NCI-H1105 treated with DMSO at 0.1 percent for 48 hours (cell line): ENCODE data around the gene TNFAIP2.
"Not testable (repeated sequence)": the region's sequence is repeated elsewhere in the genome, so short reads cannot be mapped to it uniquely, and the experiment has no call there.

Experiments
- DNase-seq: peaks from one replicate; lab custom pipeline; 2025; lab: John Stamatoyannopoulos, UW

TNFAIP2 gene

GRCh38 chr14:103107455-103107854 lies 15.8 kb upstream of the TNFAIP2 start:
- DNase-seq, result no peak

GRCh38 chr14:103107941-103108748 lies 15.1 kb upstream of the TNFAIP2 start:
- no peak for DNase-seq

GRCh38 chr14:103108749-103109207 lies 14.5 kb upstream of the TNFAIP2 start:
- no peak for DNase-seq

- no peak for DNase-seq
Observed at GRCh38 chr14:103109535-103110441, 13.5 kb upstream of the TNFAIP2 start.

GRCh38 chr14:103110681-103111231 lies 12.5 kb upstream of the TNFAIP2 start:
- DNase-seq, result no peak

- no peak for DNase-seq
Observed at GRCh38 chr14:103111232-103111868, 11.9 kb upstream of the TNFAIP2 start.

GRCh38 chr14:103112400-103113243 lies 10.6 kb upstream of the TNFAIP2 start:
- no peak for DNase-seq

GRCh38 chr14:103113303-103113702 lies 10.0 kb upstream of the TNFAIP2 start:
- no peak for DNase-seq

GRCh38 chr14:103113774-103114173 lies 9.5 kb upstream of the TNFAIP2 start:
- no peak for DNase-seq

- DNase-seq, result not testable (repeated sequence)
Observed at GRCh38 chr14:103115086-103115679, 8.1 kb upstream of the TNFAIP2 start.

GRCh38 chr14:103115845-103116572 lies 7.3 kb upstream of the TNFAIP2 start:
- no peak for DNase-seq

GRCh38 chr14:103116636-103117035 lies 6.6 kb upstream of the TNFAIP2 start:
- no peak for DNase-seq

GRCh38 chr14:103117499-103117898 lies 5.8 kb upstream of the TNFAIP2 start:
- not testable (repeated sequence) for DNase-seq

- DNase-seq, result no peak
Observed at GRCh38 chr14:103118018-103118662, 5.1 kb upstream of the TNFAIP2 start.

- DNase-seq, result no peak
Observed at GRCh38 chr14:103118663-103119404, 4.4 kb upstream of the TNFAIP2 start.

GRCh38 chr14:103119527-103119926 lies 3.7 kb upstream of the TNFAIP2 start:
- DNase-seq, result not testable (repeated sequence)

GRCh38 chr14:103121121-103121845 lies 2.0 kb upstream of the TNFAIP2 start:
- no peak for DNase-seq
